Mesenteric fat pad (tissue), 1 donor: ENCODE measurements around the gene PPP1R1A. TPM values are rescaled to one million over a fixed set of nuclear protein-coding genes. Genes with fewer than 3 reads are reported as not detected.
A peak's percentile ranks its signal among the peaks of the same experiment; 100 is the strongest.

Experiments used
- DNase-seq: peaks from one replicate; pipeline ENCODE4 v3.0.0-alpha.2; 2020; ENCODE audit warnings: low spot score
- long read RNA-seq: library from polyadenylated mRNA; unstranded; transcript quantifications from one replicate; pipeline ENCODE4 v2.0.0, GENCODE V29; 2020
- total RNA-seq: library from RNA; stranded (reverse); fragmentation: NEBNext Ultra II Directional; extraction: Animal tissue kit (Norgen Biotek cat#: 25700); gene quantifications from one replicate; pipeline ENCODE4 v1.2.1, GENCODE V29; 2021
- donor health status: DM: yes; HTN: yes; CAD: no.

Gene PPP1R1A
- total RNA-seq, result 184 TPM
- long read RNA-seq, transcript PPP1R1A-201 (7 exons, 1,826 nt), result major isoform, 13 of 18 reads
- long read RNA-seq, partial matches to known transcripts, result 1 of 18 reads
- long read RNA-seq, other reads (novel, unspliced or antisense), result 4 of 18 reads

- DNase-seq, result no peak
Observed at GRCh38 chr12:54588110-54588889, at the start of gene PPP1R1A. Gene PPP1R1A, minus strand, starts transcription at chr12:54588659. Its CDS starts 171 bp downstream, at chr12:54588488.

- no peak for DNase-seq
Observed at GRCh38 chr12:54634795-54635194, 46.3 kb upstream of the PPP1R1A start, which contains the start of gene LACRT. Gene LACRT, minus strand, starts transcription at chr12:54634895. Its CDS starts 54 bp downstream, at chr12:54634841.

- DNase-seq, result no peak
Observed at GRCh38 chr12:54631988-54632728, 43.7 kb upstream of the PPP1R1A start.

GRCh38 chr12:54631551-54631950 lies 43.1 kb upstream of the PPP1R1A start:
- no peak for DNase-seq

GRCh38 chr12:54629925-54630324 lies 41.5 kb upstream of the PPP1R1A start:
- no peak for DNase-seq

GRCh38 chr12:54628186-54628846 lies 39.9 kb upstream of the PPP1R1A start:
- no peak for DNase-seq

GRCh38 chr12:54627304-54627703 lies 38.8 kb upstream of the PPP1R1A start:
- no peak for DNase-seq

- no peak for DNase-seq
Observed at GRCh38 chr12:54625598-54625997, 37.1 kb upstream of the PPP1R1A start.

- DNase-seq, result no peak
Observed at GRCh38 chr12:54624315-54625279, 36.1 kb upstream of the PPP1R1A start.

GRCh38 chr12:54622463-54623183 lies 34.2 kb upstream of the PPP1R1A start:
- no peak for DNase-seq

GRCh38 chr12:54616933-54617680 lies 28.6 kb upstream of the PPP1R1A start:
- no peak for DNase-seq

GRCh38 chr12:54612225-54612750 lies 23.8 kb upstream of the PPP1R1A start:
- no peak for DNase-seq

GRCh38 chr12:54611715-54612149 lies 23.3 kb upstream of the PPP1R1A start:
- peak; percentile 43 for DNase-seq

GRCh38 chr12:54608769-54609168 lies 20.3 kb upstream of the PPP1R1A start:
- no peak for DNase-seq

- peak; percentile 28 for DNase-seq
Observed at GRCh38 chr12:54608156-54608555, 19.7 kb upstream of the PPP1R1A start.

GRCh38 chr12:54606556-54606955 lies 18.1 kb upstream of the PPP1R1A start:
- peak; percentile 51 for DNase-seq

GRCh38 chr12:54605138-54605970 lies 16.9 kb upstream of the PPP1R1A start:
- DNase-seq, result peak; percentile 45

GRCh38 chr12:54604436-54604835 lies 16.0 kb upstream of the PPP1R1A start:
- peak; percentile 60 for DNase-seq
